CD4-positive, alpha-beta T cell treated with Interleukin-12 subunit alpha and Interleukin-12 subunit beta, for 1 hour (primary cell): ENCODE data around the gene ZNF385B.

ENCODE experiments used
- DNase-seq: peaks from one replicate; pipeline ENCODE4 v3.0.0-alpha.2; 2020

ZNF385B gene

GRCh38 chr2:179578171-179578916 is 283.1 kb downstream of the ZNF385B start:
- no peak for DNase-seq

- DNase-seq: no peak
These were observed 287.3 kb downstream of the ZNF385B start for GRCh38 chr2:179574061-179574519.

- no peak for DNase-seq
These were observed 288.9 kb downstream of the ZNF385B start for GRCh38 chr2:179572544-179572943.

GRCh38 chr2:179571721-179572120 is 289.7 kb downstream of the ZNF385B start:
- DNase-seq: no peak

- DNase-seq: no peak
These were observed 290.2 kb downstream of the ZNF385B start for GRCh38 chr2:179571252-179571651.

GRCh38 chr2:179569831-179570233 is 291.6 kb downstream of the ZNF385B start:
- DNase-seq: no peak

- no peak for DNase-seq
These were observed 295.6 kb downstream of the ZNF385B start for GRCh38 chr2:179565807-179566206.

- no peak for DNase-seq
These were observed 299.0 kb downstream of the ZNF385B start for GRCh38 chr2:179562330-179562885.

- DNase-seq: no peak
These were observed 299.7 kb downstream of the ZNF385B start for GRCh38 chr2:179561702-179562101.

GRCh38 chr2:179560257-179560735 is 301.1 kb downstream of the ZNF385B start:
- no peak for DNase-seq

- no peak for DNase-seq
These were observed 302.2 kb downstream of the ZNF385B start for GRCh38 chr2:179559108-179559806.

- no peak for DNase-seq
These were observed 303.1 kb downstream of the ZNF385B start for GRCh38 chr2:179558010-179558934.

- DNase-seq: no peak
These were observed 305.0 kb downstream of the ZNF385B start for GRCh38 chr2:179556425-179556824.

- no peak for DNase-seq
These were observed 305.6 kb downstream of the ZNF385B start for GRCh38 chr2:179555691-179556283.

- no peak for DNase-seq
These were observed 306.6 kb downstream of the ZNF385B start for GRCh38 chr2:179554639-179555386.

- DNase-seq: no peak
These were observed 308.0 kb downstream of the ZNF385B start for GRCh38 chr2:179553382-179553781.

- DNase-seq: no peak
These were observed 309.8 kb downstream of the ZNF385B start for GRCh38 chr2:179551539-179552045.

- DNase-seq: no peak
These were observed 310.6 kb downstream of the ZNF385B start for GRCh38 chr2:179550849-179551248.

- DNase-seq: no peak
These were observed 311.2 kb downstream of the ZNF385B start for GRCh38 chr2:179550214-179550613.

GRCh38 chr2:179546656-179547055 is 314.8 kb downstream of the ZNF385B start:
- no peak for DNase-seq

- no peak for DNase-seq
These were observed 316.4 kb downstream of the ZNF385B start for GRCh38 chr2:179545024-179545423.
